ENCODE data around the gene ZNF714. TPM values are rescaled to one million over a fixed set of nuclear protein-coding genes. Genes with fewer than 3 reads are reported as not detected.

Gene ZNF714
- total RNA-seq = 1 to 10 TPM; 2.2 to 3.6 (median 2.6) TPM
- 0.79 TPM for polyA plus RNA-seq
- long read RNA-seq, donor 1, partial matches to known transcripts = 0 of 3 reads
- long read RNA-seq, donor 1, other reads (novel, unspliced or antisense) = 3 of 3 reads
- long read RNA-seq, donor 2, partial matches to known transcripts = 0 of 1 reads
- long read RNA-seq, donor 2, other reads (novel, unspliced or antisense) = 1 of 1 reads
- long read RNA-seq, donor 3, full-length matches to known transcripts = 1 of 5 reads
- long read RNA-seq, donor 3, partial matches to known transcripts = 1 of 5 reads
- long read RNA-seq, donor 3, other reads (novel, unspliced or antisense) = 3 of 5 reads
- long read RNA-seq, donor 4, partial matches to known transcripts = 0 of 2 reads
- long read RNA-seq, donor 4, other reads (novel, unspliced or antisense) = 2 of 2 reads

DNA sequence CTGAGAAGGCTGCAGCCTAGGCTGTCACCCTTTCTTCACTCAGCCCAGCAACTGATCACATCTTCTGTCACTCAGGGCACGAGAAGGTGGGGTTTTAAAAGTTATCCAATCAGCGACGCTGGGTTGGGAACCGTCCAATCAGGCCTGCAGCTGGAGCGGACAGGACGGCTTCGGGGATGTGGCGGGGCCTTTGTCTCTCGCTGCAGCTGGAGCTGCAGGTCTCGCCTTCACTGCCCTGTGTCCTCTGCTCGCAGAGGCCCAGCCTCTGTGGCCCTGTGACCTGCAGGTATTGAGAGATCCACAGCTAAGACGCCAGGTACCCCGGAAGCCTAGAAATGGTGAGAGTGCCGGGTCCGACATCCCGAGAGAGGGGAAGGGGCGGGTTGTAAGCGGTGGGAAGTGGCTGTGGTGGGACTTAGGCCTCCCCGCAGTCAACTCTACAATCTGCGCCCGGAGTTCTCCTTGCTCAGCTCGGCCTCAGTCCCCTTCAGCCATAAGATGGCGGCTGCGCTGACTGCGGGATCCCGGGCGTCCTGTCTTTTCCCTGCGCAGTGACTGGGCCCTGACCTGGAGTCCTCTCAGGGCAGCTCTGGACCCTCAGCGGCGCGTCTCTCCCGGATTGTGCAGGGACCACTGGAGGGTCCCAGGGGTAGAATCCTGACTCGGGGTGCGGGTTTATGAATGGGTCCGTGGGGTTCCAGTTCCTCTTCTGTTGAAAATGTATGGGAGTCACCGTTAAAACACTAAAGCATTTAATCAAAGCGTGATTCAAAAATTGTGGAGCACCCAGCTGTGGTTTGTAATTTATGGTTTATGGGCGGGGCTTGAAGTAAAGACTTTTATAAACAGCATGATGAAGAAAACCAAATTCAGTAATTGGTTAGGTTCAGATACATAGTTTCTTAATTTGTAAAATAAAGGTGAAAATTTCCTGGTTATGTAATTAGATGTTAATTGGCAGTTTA lies at the start of gene ZNF714:
Gene ZNF714, plus strand, starts transcription at position 193 of the 965 bp plus-strand sequence. CDS start 16,066 bp downstream, outside the sequence.
- 66% methylated on average over 38 of the region's 38 CpGs for WGBS
- intact Hi-C loops (cut with DNase I) = no loop called here
- H3K9me3 ChIP-seq (ENCODE audit: control insufficient read depth, low read length) = no peaks in the 10 kb centered on the region
- DNase-seq (peak; percentile 91 to 95 (median 93)), ATAC-seq (peak; percentile 98 to 100)
- peak within 1 kb of the TSS; percentile 39 for H3K4me3 ChIP-seq (ENCODE audit: low read length)
- no peaks in the 10 kb centered on the region for H3K4me1 ChIP-seq (ENCODE audit: control insufficient read depth, insufficient read depth, low read length)
- H3K27ac ChIP-seq (ENCODE audit: low read length) = no peak within 1 kb of the TSS
- no peaks in the 10 kb centered on the region for H3K27me3 ChIP-seq (ENCODE audit: control insufficient read depth, insufficient read depth)

DNA sequence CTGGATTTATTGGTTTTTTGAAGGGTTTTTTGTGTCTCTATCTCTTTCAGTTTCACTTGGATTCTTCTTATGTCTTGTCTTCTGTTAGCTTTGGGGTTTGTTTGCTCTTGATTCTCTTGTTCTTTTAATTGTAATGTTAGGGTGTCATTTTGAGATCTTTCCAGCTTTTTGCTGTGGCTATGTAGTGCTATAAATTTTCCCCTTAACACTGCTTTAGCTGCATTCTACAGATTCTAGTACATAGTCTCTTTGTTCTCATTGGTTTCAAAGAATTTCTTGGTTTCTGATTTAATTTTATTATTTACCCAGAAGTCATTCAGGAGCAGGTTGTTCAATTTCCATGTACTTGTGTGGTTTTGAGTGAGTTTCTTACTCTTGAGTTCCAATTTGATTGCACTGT lies 37.0 kb upstream of the ZNF714 start:
- H3K27ac ChIP-seq (ENCODE audit: low read length) = no peak overlapping the region
- H3K4me3 ChIP-seq (ENCODE audit: low read length) = no peak overlapping the region
- no peaks in the 10 kb centered on the region for H3K4me1 ChIP-seq (ENCODE audit: control insufficient read depth, insufficient read depth, low read length)
- intact Hi-C loops (cut with DNase I) = no loop called here
- ATAC-seq (no peak), DNase-seq (no peak)
- H3K9me3 ChIP-seq (ENCODE audit: control insufficient read depth, low read length) = peaks cover 3% of the 10 kb centered on the region
- no peaks in the 10 kb centered on the region for H3K27me3 ChIP-seq (ENCODE audit: control insufficient read depth, insufficient read depth)

DNA sequence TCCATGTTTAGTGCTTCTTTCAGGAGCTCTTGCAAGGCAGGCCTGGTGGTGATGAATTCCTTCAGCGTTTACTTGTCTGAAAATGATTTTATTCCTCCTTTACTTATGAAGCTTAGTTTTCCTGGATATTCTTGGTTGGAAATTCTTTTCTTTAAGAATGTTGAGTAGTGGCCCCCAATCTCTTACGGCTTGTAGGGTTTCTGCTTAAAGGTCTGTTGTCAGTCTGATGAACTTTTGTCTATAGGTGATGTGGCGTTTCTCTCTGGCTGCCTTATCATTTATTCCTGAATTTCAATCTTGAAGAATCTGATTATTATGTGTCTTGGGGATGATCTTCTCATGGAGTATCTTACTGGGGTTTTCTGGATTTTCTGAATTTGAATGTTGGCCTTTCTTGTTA lies 35.5 kb upstream of the ZNF714 start:
- H3K27ac ChIP-seq (ENCODE audit: low read length) = no peak overlapping the region
- 99% methylated on average over 3 of the region's 3 CpGs for WGBS
- DNase-seq (no peak), ATAC-seq (no peak)
- intact Hi-C loops (cut with DNase I) = no loop called here
- H3K4me3 ChIP-seq (ENCODE audit: low read length) = no peak overlapping the region
- H3K4me1 ChIP-seq (ENCODE audit: control insufficient read depth, insufficient read depth, low read length) = no peaks in the 10 kb centered on the region
- no peaks in the 10 kb centered on the region for H3K27me3 ChIP-seq (ENCODE audit: control insufficient read depth, insufficient read depth)
- H3K9me3 ChIP-seq (ENCODE audit: control insufficient read depth, low read length) = peaks cover 3% of the 10 kb centered on the region

DNA sequence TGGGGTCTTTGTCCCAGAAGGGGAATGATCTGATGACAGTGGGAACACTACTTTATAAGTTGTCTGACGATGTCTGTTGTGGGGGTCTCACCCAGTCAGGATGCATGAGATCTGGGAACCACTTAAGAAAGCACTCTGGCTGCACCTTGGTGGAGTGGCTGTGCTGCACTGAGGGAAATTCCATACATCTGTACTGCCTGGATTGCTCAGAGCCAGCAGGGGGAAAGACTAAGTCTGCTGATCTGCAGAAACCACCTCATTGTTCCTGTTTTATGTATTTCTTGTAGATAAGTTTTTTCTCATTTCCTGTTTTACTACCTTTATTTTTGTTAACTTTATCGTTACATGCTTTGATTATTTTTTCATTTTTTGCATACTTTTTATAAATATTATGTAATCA lies 34.3 kb upstream of the ZNF714 start:
- H3K9me3 ChIP-seq (ENCODE audit: control insufficient read depth, low read length) = peaks cover 3% of the 10 kb centered on the region
- H3K27me3 ChIP-seq (ENCODE audit: control insufficient read depth, insufficient read depth) = no peaks in the 10 kb centered on the region
- ATAC-seq (no peak), DNase-seq (no peak)
- H3K4me1 ChIP-seq (ENCODE audit: control insufficient read depth, insufficient read depth, low read length) = no peaks in the 10 kb centered on the region
- 98% methylated on average over 2 of the region's 2 CpGs for WGBS
- H3K4me3 ChIP-seq (ENCODE audit: low read length) = no peak overlapping the region
- H3K27ac ChIP-seq (ENCODE audit: low read length) = no peak overlapping the region
- intact Hi-C loops (cut with DNase I) = no loop called here

DNA sequence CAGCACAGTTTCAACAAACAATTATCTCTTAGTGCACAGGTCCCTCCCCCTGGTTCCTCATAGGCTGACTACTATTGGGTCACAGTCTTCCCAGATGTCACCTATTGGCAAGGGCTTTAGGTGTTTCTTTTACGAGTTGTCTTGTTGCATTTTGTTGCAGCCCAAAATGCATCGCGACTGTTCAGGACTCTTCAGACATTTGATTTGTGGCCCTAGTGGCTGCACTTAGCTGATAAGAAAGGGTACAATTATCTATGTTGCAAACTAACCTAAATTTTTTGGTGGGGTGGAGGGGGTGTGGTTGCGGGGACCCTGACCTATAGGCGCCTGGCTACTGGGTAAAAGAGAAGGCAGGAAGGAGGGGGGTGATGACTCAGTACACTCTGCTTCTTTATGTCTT lies 29.1 kb upstream of the ZNF714 start:
- Histone ChIP-seq H3K4me3 (ENCODE audit: low read length) (no peak overlapping the region), H3K27me3 (ENCODE audit: control insufficient read depth, insufficient read depth) (no peaks in the 10 kb centered on the region), H3K27ac (ENCODE audit: low read length) (no peak overlapping the region), H3K4me1 (ENCODE audit: control insufficient read depth, insufficient read depth, low read length) (no peaks in the 10 kb centered on the region), H3K9me3 (ENCODE audit: control insufficient read depth, low read length) (peaks cover 2% of the 10 kb centered on the region)
- intact Hi-C loops (cut with DNase I) = no loop called here
- no peak for ATAC-seq
- 97% methylated on average over 5 of the region's 5 CpGs for WGBS
- DNase-seq = no peak

DNA sequence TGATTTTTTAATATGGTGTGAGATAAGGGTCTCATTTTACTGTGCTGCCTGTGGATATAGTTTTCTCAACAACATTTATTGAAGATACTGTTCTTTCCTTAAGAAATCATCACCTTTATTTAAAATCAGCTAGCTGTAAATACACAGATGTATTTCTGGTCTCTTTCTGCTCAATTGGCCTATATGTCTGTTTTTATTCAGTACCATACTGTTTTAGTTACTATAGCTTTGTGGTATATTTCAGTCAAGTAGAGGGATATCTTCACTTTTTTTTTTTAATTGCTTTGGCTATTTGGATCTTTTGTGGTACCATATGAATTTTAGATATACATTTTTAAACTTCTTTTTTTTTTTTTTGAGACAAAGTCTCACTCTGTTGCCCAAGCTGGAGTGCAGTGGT lies 16.7 kb upstream of the ZNF714 start:
- Histone ChIP-seq H3K9me3 (ENCODE audit: control insufficient read depth, low read length) (peaks cover 4% of the 10 kb centered on the region), H3K27ac (ENCODE audit: low read length) (no peak overlapping the region), H3K4me3 (ENCODE audit: low read length) (no peak overlapping the region), H3K27me3 (ENCODE audit: control insufficient read depth, insufficient read depth) (no peaks in the 10 kb centered on the region), H3K4me1 (ENCODE audit: control insufficient read depth, insufficient read depth, low read length) (no peaks in the 10 kb centered on the region)
- ATAC-seq (no peak), DNase-seq (no peak)
- intact Hi-C loops (cut with DNase I) = no loop called here

DNA sequence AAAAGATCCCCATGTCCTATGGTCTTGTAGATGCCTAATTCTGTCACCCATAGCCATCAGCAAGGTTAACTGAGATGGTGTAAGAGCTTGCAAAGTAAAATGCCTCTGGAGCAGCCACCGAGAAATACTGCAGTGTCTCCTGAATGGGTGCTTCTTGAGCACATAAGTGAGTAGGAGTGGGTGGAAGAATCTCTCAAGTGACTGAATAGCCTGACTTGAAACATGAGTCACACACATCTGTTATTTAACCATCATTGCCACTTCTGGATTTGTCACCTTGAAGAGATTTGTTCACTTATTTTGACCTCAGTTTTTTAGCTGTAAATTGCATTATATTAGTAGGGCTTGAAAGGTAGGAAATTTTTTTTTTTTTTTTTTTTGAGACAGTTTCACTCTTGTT lies 2.3 kb downstream of the ZNF714 start:
- WGBS = 84% methylated on average over 1 of the region's 1 CpG
- intact Hi-C loops (cut with DNase I) = no loop called here
- Histone ChIP-seq H3K9me3 (ENCODE audit: control insufficient read depth, low read length) (no peaks in the 10 kb centered on the region), H3K4me3 (ENCODE audit: low read length) (no peak overlapping the region), H3K4me1 (ENCODE audit: control insufficient read depth, insufficient read depth, low read length) (no peaks in the 10 kb centered on the region), H3K27me3 (ENCODE audit: control insufficient read depth, insufficient read depth) (no peaks in the 10 kb centered on the region), H3K27ac (ENCODE audit: low read length) (no peak overlapping the region)
- DNase-seq (no peak), ATAC-seq (no peak)

DNA sequence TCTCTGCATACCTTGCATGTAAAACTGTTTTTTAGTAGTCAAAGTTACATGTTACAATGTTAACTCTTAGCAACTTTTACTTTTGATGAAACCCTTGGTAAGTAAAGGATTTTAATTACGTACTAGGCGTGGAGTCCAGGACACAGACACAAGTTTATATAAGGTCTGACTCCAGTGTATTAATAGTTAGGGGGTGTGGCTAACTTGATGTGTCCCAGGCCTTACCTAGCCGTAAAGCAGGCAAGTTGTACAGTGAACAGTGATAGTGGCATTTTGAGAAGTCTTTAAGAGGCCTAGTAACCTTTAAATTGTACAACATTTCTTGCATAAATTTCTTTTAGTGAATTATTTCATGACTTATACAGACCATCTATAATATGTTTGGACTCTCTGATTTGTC lies 5.9 kb downstream of the ZNF714 start:
- ATAC-seq (no peak), DNase-seq (no peak)
- Histone ChIP-seq H3K27me3 (ENCODE audit: control insufficient read depth, insufficient read depth) (no peaks in the 10 kb centered on the region), H3K4me1 (ENCODE audit: control insufficient read depth, insufficient read depth, low read length) (no peaks in the 10 kb centered on the region), H3K4me3 (ENCODE audit: low read length) (no peak overlapping the region), H3K9me3 (ENCODE audit: control insufficient read depth, low read length) (no peaks in the 10 kb centered on the region), H3K27ac (ENCODE audit: low read length) (no peak overlapping the region)
- intact Hi-C loops (cut with DNase I) = no loop called here
- 91% methylated on average over 3 of the region's 3 CpGs for WGBS

DNA sequence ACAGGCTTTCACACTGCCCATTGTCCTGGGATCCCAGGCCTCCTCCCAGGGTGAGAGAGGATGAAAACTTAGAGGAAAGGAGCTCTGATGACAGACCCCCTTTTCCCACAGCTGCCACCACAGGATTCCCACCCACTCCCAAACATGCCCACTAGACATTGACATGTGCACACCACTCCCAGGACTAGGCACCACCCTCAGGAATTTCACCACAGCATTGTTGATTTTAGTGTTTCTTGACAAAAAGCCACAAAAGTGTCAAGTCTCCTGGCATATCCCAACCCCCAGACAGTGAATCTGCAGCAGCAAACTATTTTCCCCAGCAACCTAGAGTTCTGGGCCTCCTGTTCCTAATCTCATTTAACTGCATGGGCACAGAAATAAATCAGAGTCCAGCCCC lies 10.1 kb downstream of the ZNF714 start:
- H3K4me1 ChIP-seq (ENCODE audit: control insufficient read depth, insufficient read depth, low read length) = no peaks in the 10 kb centered on the region
- intact Hi-C loops (cut with DNase I) = no loop called here
- ATAC-seq = no peak
- H3K9me3 ChIP-seq (ENCODE audit: control insufficient read depth, low read length) = no peaks in the 10 kb centered on the region
- H3K27me3 ChIP-seq (ENCODE audit: control insufficient read depth, insufficient read depth) = no peaks in the 10 kb centered on the region
- H3K27ac ChIP-seq (ENCODE audit: low read length) = no peak overlapping the region
- DNase-seq = no peak
- no peak overlapping the region for H3K4me3 ChIP-seq (ENCODE audit: low read length)

DNA sequence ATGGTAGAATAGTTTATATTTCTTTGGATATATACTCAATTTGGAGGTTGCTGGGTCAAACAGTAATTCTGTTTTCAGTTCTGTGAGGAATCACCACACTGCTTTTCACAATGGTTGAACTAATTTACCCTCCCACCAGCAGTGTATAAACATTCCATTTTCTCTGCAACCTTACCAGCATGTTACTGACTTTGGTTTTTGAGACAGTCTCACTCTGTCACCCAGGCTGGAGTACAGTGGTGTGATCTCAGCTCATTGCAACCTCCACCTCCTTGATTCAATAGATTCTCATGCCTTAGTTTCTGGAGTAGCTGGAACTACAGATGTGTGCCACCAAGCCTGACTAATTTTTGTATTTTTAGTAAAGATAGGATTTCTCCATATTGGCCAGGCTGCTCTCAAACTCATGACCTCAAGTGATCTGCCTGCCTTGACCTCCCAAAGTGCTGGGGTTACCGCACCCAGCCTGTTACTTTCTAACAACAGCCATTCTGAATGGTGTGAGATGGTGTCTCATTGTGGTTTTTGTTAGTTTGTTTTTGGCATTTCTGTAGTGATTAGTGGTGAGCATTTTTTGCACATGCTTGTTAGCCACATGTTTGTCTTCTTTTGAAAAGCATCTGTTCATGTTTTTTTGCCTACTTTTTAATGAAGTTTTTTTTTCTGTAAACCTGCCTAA lies 12.5 kb downstream of the ZNF714 start:
- H3K27me3 ChIP-seq (ENCODE audit: control insufficient read depth, insufficient read depth) = no peaks in the 10 kb centered on the region
- intact Hi-C loops (cut with DNase I) = no loop called here
- no peak overlapping the region for H3K27ac ChIP-seq (ENCODE audit: low read length)
- DNase-seq = no peak
- no peak for ATAC-seq
- WGBS = 96% methylated on average over 1 of the region's 1 CpG
- H3K4me1 ChIP-seq (ENCODE audit: control insufficient read depth, insufficient read depth, low read length) = no peaks in the 10 kb centered on the region
- H3K4me3 ChIP-seq (ENCODE audit: low read length) = no peak overlapping the region
- H3K9me3 ChIP-seq (ENCODE audit: control insufficient read depth, low read length) = no peaks in the 10 kb centered on the region

DNA sequence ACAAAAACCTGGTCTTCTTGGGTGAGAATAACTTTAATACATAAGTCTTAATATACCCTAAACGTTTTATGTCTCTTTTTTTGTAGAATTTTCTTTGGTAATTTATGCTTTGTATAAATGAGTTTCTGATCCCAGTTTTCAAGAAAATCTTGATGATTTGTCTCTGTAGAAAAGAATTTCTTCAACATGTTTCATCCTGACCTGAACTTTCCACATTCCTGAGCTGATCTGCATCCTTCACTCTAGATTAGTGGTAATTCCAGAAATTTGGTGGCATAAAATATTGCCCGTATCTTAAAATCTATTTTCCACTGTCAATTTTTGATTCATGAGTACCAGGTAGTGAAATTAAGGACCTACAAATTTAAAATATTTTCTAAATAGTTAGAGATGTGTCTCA lies 16.3 kb downstream of the ZNF714 start:
- Histone ChIP-seq H3K27ac (ENCODE audit: low read length) (no peak overlapping the region), H3K9me3 (ENCODE audit: control insufficient read depth, low read length) (no peaks in the 10 kb centered on the region), H3K4me3 (ENCODE audit: low read length) (no peak overlapping the region), H3K27me3 (ENCODE audit: control insufficient read depth, insufficient read depth) (no peaks in the 10 kb centered on the region), H3K4me1 (ENCODE audit: control insufficient read depth, insufficient read depth, low read length) (no peaks in the 10 kb centered on the region)
- WGBS = 92% methylated on average over 2 of the region's 2 CpGs
- no peak for ATAC-seq
- intact Hi-C loops (cut with DNase I) = no loop called here
- no peak for DNase-seq
